Panc1 (cell line): Measurements from ENCODE around the gene LINGO4. TPM values are rescaled to one million over a fixed set of nuclear protein-coding genes. Genes with fewer than 3 reads are reported as not detected.

Experiments
- ATAC-seq: fragments of 200-7000 bp; cut with Tn5 transposase; 2 replicates; pipeline ENCODE4 v1.9.1; 2020; ENCODE audit warnings: mild to moderate bottlenecking, moderate library complexity
- BruUV-seq: library from RNA; stranded (reverse); fragments of 400-500 nt; replicated peaks from 2 replicates; lab custom pipeline; 2021; lab: Mats Ljungman, UMichigan
- CTCF ChIA-PET: fragments of 300-600 bp; sonication (Branson Sonifier 250); formaldehyde crosslinking; loops from one replicate; lab custom pipeline; 2022; ENCODE audit warnings: antibody characterized with exemption; lab: Charles Lee
- POLR2A ChIA-PET: fragments of 300-600 bp; sonication (Branson Sonifier 250); formaldehyde crosslinking; loops from one replicate; lab custom pipeline; 2022; ENCODE audit warnings: antibody characterized with exemption; lab: Charles Lee
- DNase-seq: peaks from one replicate; pipeline ENCODE4 v3.0.0-alpha.2; 2010; ENCODE audit warnings: low read depth, low spot score
- H3K27ac ChIP-seq: 2 replicates; pipeline ENCODE4 v1.5.1; 2011; ENCODE audit warnings: mild to moderate bottlenecking, low read length, inconsistent platforms
- H3K27me3 ChIP-seq: fragments of 200-500 bp; sonication (Bioruptor generic); 2 replicates; pipeline ENCODE4 v1.6.0; 2014; ENCODE audit warnings: low read length, inconsistent platforms; ENCODE audit not compliant: control insufficient read depth, insufficient read depth
- H3K36me3 ChIP-seq: fragments of 200-500 bp; sonication (Bioruptor generic); 2 replicates; pipeline ENCODE4 v1.5.1; 2014; ENCODE audit warnings: inconsistent platforms, mild to moderate bottlenecking, low read length, moderate library complexity; ENCODE audit not compliant: control insufficient read depth, insufficient read depth
- H3K4me1 ChIP-seq: 2 replicates; pipeline ENCODE4 v1.5.1; 2011; ENCODE audit warnings: inconsistent platforms, mild to moderate bottlenecking, low read length, moderate library complexity; ENCODE audit not compliant: control insufficient read depth, insufficient read depth
- H3K4me3 ChIP-seq, 2 experiments: 2 replicates each; pipeline ENCODE4 v1.5.1; 2011 to 2012; ENCODE audit warnings: low read depth in 2 of 2, low read length in 2 of 2, mild to moderate bottlenecking in 2 of 2, inconsistent platforms in 1 of 2, moderate library complexity in 1 of 2
- H3K9me3 ChIP-seq: fragments of 200-500 bp; sonication (Bioruptor generic); 2 replicates; pipeline ENCODE4 v1.5.1; 2014; ENCODE audit warnings: low read depth, mild to moderate bottlenecking, inconsistent platforms, low read length, moderate library complexity; ENCODE audit not compliant: control insufficient read depth, insufficient read depth
- CTCF ChIP-seq: fragments of 450-650 bp; IDR thresholded peaks from 2 replicates; pipeline ENCODE4 v1.5.1; 2017; ENCODE audit warnings: mild to moderate bottlenecking
- POLR2AphosphoS5 ChIP-seq: IDR thresholded peaks from 2 replicates; pipeline ENCODE4 v1.6.1; 2012; ENCODE audit warnings: mild to moderate bottlenecking, low read depth, low read length, moderate library complexity
- REST ChIP-seq, 2 experiments: IDR thresholded peaks; 2 replicates each; pipeline ENCODE4 v1.6.1; 2011 to 2012; ENCODE audit warnings: low read depth in 2 of 2, control low read depth in 1 of 2, low read length in 1 of 2, mild to moderate bottlenecking in 1 of 2, moderate library complexity in 1 of 2; ENCODE audit not compliant: insufficient read depth in 1 of 2
- SIN3A ChIP-seq: IDR thresholded peaks from 2 replicates; pipeline ENCODE4 v1.6.1; 2012; ENCODE audit warnings: low read depth, mild to moderate bottlenecking, low read length, moderate library complexity, borderline replicate concordance; ENCODE audit not compliant: insufficient read depth
- TCF7L2 ChIP-seq: IDR thresholded peaks from 2 replicates; pipeline ENCODE4 v1.6.1; 2011; ENCODE audit warnings: mild to moderate bottlenecking, low read depth, low read length, inconsistent platforms
- in situ Hi-C: cut with HindIII; loops from 2 replicates; pipeline ENCODE4 v1.10.0; 2016; ENCODE audit warnings: low sequenced_read_pairs, low pct_unique_long_range_greater_than_20kb
- intact Hi-C: fragments of 100-400 bp; cut with micrococcal nuclease; formaldehyde crosslinking; loops from one replicate; pipeline ENCODE4 v1.10.0; 2022; ENCODE audit not compliant: unreplicated experiment
- total RNA-seq: library from RNA; stranded (reverse); gene quantifications from one replicate; pipeline ENCODE4 v1.2.1, GENCODE V29; 2021; ENCODE audit not compliant: unreplicated experiment

Gene LINGO4
- total RNA-seq, 1 experiment from 2014 or later, result not detected

GRCh38 chr1:151800830-151801229 lies 4.4 kb downstream of the LINGO4 start:
- intact Hi-C loops (no loop called here), in situ Hi-C loops (no loop called here)
- POLR2A ChIA-PET, result no interaction called here
- H3K4me1 ChIP-seq, result no peaks in the 10 kb centered on the region; the same call in 1 of the 2 replicates
- DNase-seq (no peak), ATAC-seq (no peak)
- no peak overlapping the region for H3K27ac ChIP-seq
- no peaks in the 10 kb centered on the region for H3K9me3 ChIP-seq
- no peaks in the 10 kb centered on the region for H3K27me3 ChIP-seq
- no TSS peak for BruUV-seq
- no peak overlapping the region for H3K4me3 ChIP-seq
- TF ChIP-seq TCF7L2 (no peak), CTCF (no peak), SIN3A (no peak), POLR2AphosphoS5 (no peak), REST (IDR thresholded peaks at IDR 0.05; ENCODE audit: insufficient read depth in 1 of 2, low read depth in 2 of 2, low read length in 1 of 2) (no peak)
- CTCF ChIA-PET, result no interaction called here
- no peaks in the 10 kb centered on the region for H3K36me3 ChIP-seq

- Histone ChIP-seq H3K27ac (no peak overlapping the region), H3K9me3 (no peaks in the 10 kb centered on the region), H3K36me3 (no peaks in the 10 kb centered on the region), H3K4me3 (no peak overlapping the region), H3K27me3 (no peaks in the 10 kb centered on the region), H3K4me1 (no peaks in the 10 kb centered on the region)
- in situ Hi-C loops, result no loop called here
- DNase-seq, result no peak
- ChIA-PET CTCF (interaction anchor here (0.6 kb wide), 1 partner anchor 37 kb away, joined by 3 read pairs; no protein-coding TSS in a partner anchor), POLR2A (interaction anchor here (0.7 kb wide), 2 partner anchors 38 to 433 kb away, joined by 8 to 17 read pairs; no protein-coding TSS in a partner anchor)
- BruUV-seq, result no TSS peak
- intact Hi-C loops, result no loop called here
- peak; percentile 47; the same call in 1 of the 2 replicates for ATAC-seq
- TF ChIP-seq POLR2AphosphoS5, result no peak
Measured at GRCh38 chr1:151799179-151800022, 5.8 kb downstream of the LINGO4 start.

- Histone ChIP-seq H3K4me3 (no peak overlapping the region), H3K36me3 (no peaks in the 10 kb centered on the region), H3K4me1 (no peaks in the 10 kb centered on the region), H3K27ac (no peak overlapping the region), H3K27me3 (no peaks in the 10 kb centered on the region), H3K9me3 (no peaks in the 10 kb centered on the region)
- intact Hi-C loops (no loop called here), in situ Hi-C loops (no loop called here)
- ChIA-PET POLR2A (interaction anchor here (0.7 kb wide), 2 partner anchors 37 to 432 kb away, joined by 8 to 17 read pairs; no protein-coding TSS in a partner anchor), CTCF (interaction anchor here (0.6 kb wide), 1 partner anchor 38 kb away, joined by 3 read pairs; no protein-coding TSS in a partner anchor)
- DNase-seq (no peak), ATAC-seq (no peak)
- BruUV-seq, result no TSS peak
- TF ChIP-seq SIN3A, result no peak
- no peak for TF ChIP-seq CTCF
- TF ChIP-seq POLR2AphosphoS5, result no peak
- TF ChIP-seq REST (IDR thresholded peaks at IDR 0.05; ENCODE audit: insufficient read depth in 1 of 2, low read depth in 2 of 2, low read length in 1 of 2), result no peak
- no peak for TF ChIP-seq TCF7L2
Measured at GRCh38 chr1:151798571-151798970, 6.6 kb downstream of the LINGO4 start.
